Thoracic aorta (tissue), 2 donors: ENCODE results near the gene AGGF1. TPM values are rescaled to one million over a fixed set of nuclear protein-coding genes. Genes with fewer than 3 reads are reported as not detected.
"Not testable (repeated sequence)": the region's sequence is repeated elsewhere in the genome, so short reads cannot be mapped to it uniquely, and the experiment has no call there.

Source experiments
- ATAC-seq: fragments of 150-250 bp; one replicate; pipeline ENCODE4 v1.8.0; 2017; ENCODE audit warnings: low read depth; ENCODE audit not compliant: insufficient number of reproducible peaks, low FRiP score
- DNase-seq: peaks from one replicate; pipeline ENCODE4 v3.0.0-alpha.2; 2020; ENCODE audit warnings: low spot score
- H3K27ac ChIP-seq, 2 donors: fragments of 200-600 bp; sonication (generic); 1 replicate in 1 of 2; 2 replicates in 1 of 2; pipeline ENCODE4 v1.5.1; 2016; ENCODE audit warnings: mild to moderate bottlenecking in 2 of 2, moderate library complexity in 2 of 2
- H3K27me3 ChIP-seq: fragments of 200-600 bp; sonication (generic); replicated peaks from 2 replicates; pipeline ENCODE4 v1.6.0; 2016; ENCODE audit warnings: mild to moderate bottlenecking; ENCODE audit not compliant: insufficient read depth
- H3K36me3 ChIP-seq: fragments of 200-600 bp; sonication (generic); one replicate; pipeline ENCODE4 v1.5.1; 2016
- H3K4me1 ChIP-seq, 2 donors: fragments of 200-600 bp; sonication (generic); 1 replicate in 1 of 2; 2 replicates in 1 of 2; pipeline versions ENCODE4 v1.5.1 to v1.6.0; 2016; ENCODE audit warnings: low read depth in 2 of 2, mild to moderate bottlenecking in 1 of 2; ENCODE audit not compliant: control insufficient read depth in 1 of 2
- H3K4me3 ChIP-seq: fragments of 200-600 bp; sonication (generic); 2 replicates; pipeline ENCODE4 v1.5.1; 2016; ENCODE audit warnings: mild to moderate bottlenecking
- H3K9me3 ChIP-seq: fragments of 200-600 bp; sonication (generic); 2 replicates; pipeline ENCODE4 v1.5.1; 2016
- CTCF ChIP-seq: fragments of 200-600 bp; sonication (generic); IDR thresholded peaks from one replicate; pipeline ENCODE4 v1.5.1; 2019; ENCODE audit warnings: antibody characterized with exemption
- total RNA-seq, 2 donors: library from RNA; depleted of rRNA; stranded (reverse); fragments of >200 nt; gene quantifications; one replicate each; pipeline versions ENCODE4 v1.1.0 to v1.2.3, GENCODE V29; 2016

AGGF1 gene
- total RNA-seq, 2 donors from 2014 or later: 24.1 to 26.0 TPM

- no peak overlapping the region for H3K27ac ChIP-seq
- DNase-seq (no peak), ATAC-seq (no peak)
- no peak overlapping the region for H3K4me3 ChIP-seq
- H3K36me3 ChIP-seq: no peaks in the 10 kb centered on the region
- H3K27me3 ChIP-seq: no peaks in the 10 kb centered on the region
- no peak for TF ChIP-seq CTCF
- no peaks in the 10 kb centered on the region for H3K4me1 ChIP-seq
- H3K9me3 ChIP-seq: no peaks in the 10 kb centered on the region
Measured at GRCh38 chr5:77103457-77103856, 73.3 kb downstream of the AGGF1 start.

- H3K4me1 ChIP-seq: no peaks in the 10 kb centered on the region
- ATAC-seq: no peak
- H3K27me3 ChIP-seq: no peaks in the 10 kb centered on the region
- no peaks in the 10 kb centered on the region for H3K36me3 ChIP-seq
- no peak for DNase-seq
- TF ChIP-seq CTCF: no peak
- H3K4me3 ChIP-seq: no peak overlapping the region
- H3K9me3 ChIP-seq: no peaks in the 10 kb centered on the region
- no peak overlapping the region for H3K27ac ChIP-seq
Measured at GRCh38 chr5:77104813-77105212, 74.6 kb downstream of the AGGF1 start.

GRCh38 chr5:77107035-77107434, 76.8 kb downstream of the AGGF1 start:
- H3K4me3 ChIP-seq, H3K9me3 ChIP-seq, H3K36me3 ChIP-seq, DNase-seq, H3K4me1 ChIP-seq, H3K27me3 ChIP-seq, H3K27ac ChIP-seq, ATAC-seq: not testable (repeated sequence)

Other genes with a start within 250 kb of the AGGF1 start
- gene F2RL1, start 211.4 kb upstream of the AGGF1 start, total RNA-seq: 1 to 10 TPM; 8.3 to 9.1 TPM
- not detected for gene S100Z, start 180.4 kb upstream of the AGGF1 start, total RNA-seq
- 1 to 10 TPM; 2.0 to 3.2 TPM for gene CRHBP, start 77.4 kb upstream of the AGGF1 start, total RNA-seq
- gene ZBED3, start 56.9 kb downstream of the AGGF1 start, total RNA-seq: 1 to 10 TPM; 4.4 to 6.2 TPM
- 10 to 100 TPM; 22.7 to 59.8 TPM for gene PDE8B, start 180.3 kb downstream of the AGGF1 start, total RNA-seq